ENCODE measurements around the gene NCOA7. TPM values are rescaled to one million over a fixed set of nuclear protein-coding genes. Genes with fewer than 3 reads are reported as not detected.

NCOA7 gene
- total and polyA plus RNA-seq, 12 donors: 24.5 to 180 (median 70.8) TPM

- Histone ChIP-seq H3K9me3 (replicated peaks in 1 of 3) (no peaks in the 10 kb centered on the region), H3K4me1 (replicated peaks in 1 of 2) (peaks cover 5 to 32% of the 10 kb centered on the region in 2 donors), H3K27ac (peak overlapping the region in 4 of 5 donors; percentile 38 to 84 (median 46)), H3K36me3 (replicated peaks in 1 of 2) (no peaks in the 10 kb centered on the region), H3K27me3 (peaks cover 49% of the 10 kb centered on the region), H3K4me3 (peak overlapping the region; percentile 24 to 85 (median 51))
- no peak for TF ChIP-seq POLR2A (IDR thresholded peaks at IDR 0.05)
- TF ChIP-seq, protein P1, sequence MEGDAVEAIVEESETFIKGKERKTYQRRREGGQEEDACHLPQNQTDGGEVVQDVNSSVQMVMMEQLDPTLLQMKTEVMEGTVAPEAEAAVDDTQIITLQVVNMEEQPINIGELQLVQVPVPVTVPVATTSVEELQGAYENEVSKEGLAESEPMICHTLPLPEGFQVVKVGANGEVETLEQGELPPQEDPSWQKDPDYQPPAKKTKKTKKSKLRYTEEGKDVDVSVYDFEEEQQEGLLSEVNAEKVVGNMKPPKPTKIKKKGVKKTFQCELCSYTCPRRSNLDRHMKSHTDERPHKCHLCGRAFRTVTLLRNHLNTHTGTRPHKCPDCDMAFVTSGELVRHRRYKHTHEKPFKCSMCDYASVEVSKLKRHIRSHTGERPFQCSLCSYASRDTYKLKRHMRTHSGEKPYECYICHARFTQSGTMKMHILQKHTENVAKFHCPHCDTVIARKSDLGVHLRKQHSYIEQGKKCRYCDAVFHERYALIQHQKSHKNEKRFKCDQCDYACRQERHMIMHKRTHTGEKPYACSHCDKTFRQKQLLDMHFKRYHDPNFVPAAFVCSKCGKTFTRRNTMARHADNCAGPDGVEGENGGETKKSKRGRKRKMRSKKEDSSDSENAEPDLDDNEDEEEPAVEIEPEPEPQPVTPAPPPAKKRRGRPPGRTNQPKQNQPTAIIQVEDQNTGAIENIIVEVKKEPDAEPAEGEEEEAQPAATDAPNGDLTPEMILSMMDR (IDR thresholded peaks at IDR 0.05): no peak
- peak in 1 of 7 donors; percentile 21 for DNase-seq
- WGBS, 4 donors: 3 to 6% (median 5%) methylated on average over 29 to 35 of the region's 35 CpGs
- intact Hi-C loops (cut with DNase I): loop anchor here in 1 of 2 donors (5.0 kb wide), 1 partner anchor 438 kb away; no protein-coding TSS in a partner anchor
Observed at GRCh38 chr6:125749865-125750691, 40.7 kb upstream of the NCOA7 start.

GRCh38 chr6:125750692-125751333, 39.9 kb upstream of the NCOA7 start:
- Histone ChIP-seq H3K27me3 (peaks cover 49% of the 10 kb centered on the region), H3K9me3 (replicated peaks in 1 of 3) (no peaks in the 10 kb centered on the region), H3K4me3 (peak overlapping the region in 1 of 4 donors; percentile 85), H3K4me1 (replicated peaks in 1 of 2) (peaks cover 5 to 32% of the 10 kb centered on the region in 2 donors), H3K27ac (no peak overlapping the region), H3K36me3 (replicated peaks in 1 of 2) (no peaks in the 10 kb centered on the region)
- no peak for DNase-seq
- TF ChIP-seq POLR2A (IDR thresholded peaks at IDR 0.05): no peak
- TF ChIP-seq, protein P1 (IDR thresholded peaks at IDR 0.05): no peak
- 45 to 54% (median 53%) methylated on average over 4 of the region's 4 CpGs for WGBS, 4 donors
- intact Hi-C loops (cut with DNase I): loop anchor here in 1 of 2 donors (5.0 kb wide), 1 partner anchor 439 kb away; no protein-coding TSS in a partner anchor

- DNase-seq: no peak
- Histone ChIP-seq H3K4me3 (no peak overlapping the region), H3K9me3 (replicated peaks in 1 of 3) (no peaks in the 10 kb centered on the region), H3K27me3 (peaks cover 46% of the 10 kb centered on the region), H3K4me1 (replicated peaks in 1 of 2) (peaks cover 5 to 32% of the 10 kb centered on the region in 2 donors), H3K27ac (no peak overlapping the region), H3K36me3 (replicated peaks in 1 of 2) (no peaks in the 10 kb centered on the region)
- 68 to 76% (median 70%) methylated on average over 6 of the region's 6 CpGs for WGBS, 4 donors
- intact Hi-C loops (cut with DNase I): loop anchor here in 1 of 2 donors (5.0 kb wide), 1 partner anchor 439 kb away; no protein-coding TSS in a partner anchor
- TF ChIP-seq, protein P1 (IDR thresholded peaks at IDR 0.05): no peak
- no peak for TF ChIP-seq POLR2A (IDR thresholded peaks at IDR 0.05)
Observed at GRCh38 chr6:125751334-125751916, 39.3 kb upstream of the NCOA7 start.

GRCh38 chr6:125752773-125753172, 38.0 kb upstream of the NCOA7 start:
- no peak overlapping the region for H3K4me3 ChIP-seq
- H3K9me3 ChIP-seq (replicated peaks in 1 of 3): no peaks in the 10 kb centered on the region
- H3K27ac ChIP-seq: no peak overlapping the region
- DNase-seq: no peak
- WGBS, 4 donors: 70 to 88% (median 79%) methylated on average over 2 of the region's 2 CpGs
- H3K36me3 ChIP-seq (replicated peaks in 1 of 2): no peaks in the 10 kb centered on the region
- intact Hi-C loops (cut with DNase I): loop anchor here in 1 of 2 donors (5.0 kb wide), 1 partner anchor 440 kb away; no protein-coding TSS in a partner anchor
- peaks cover 38% of the 10 kb centered on the region for H3K27me3 ChIP-seq
- H3K4me1 ChIP-seq (replicated peaks in 1 of 2): peaks cover 5 to 23% of the 10 kb centered on the region in 2 donors
- no peak for TF ChIP-seq POLR2A (IDR thresholded peaks at IDR 0.05)
- TF ChIP-seq, protein P1 (IDR thresholded peaks at IDR 0.05): no peak

Data from adrenal gland (tissue), 12 donors.